Esophagus squamous epithelium (tissue), 4 donors: ENCODE data around the gene GALNTL6.

Source experiments
- CTCF ChIP-seq, 6 experiments: fragments of 450-650 bp in 4 of 6; fragments of 200-600 bp in 2 of 6; sonication (generic) in 2 of 6; IDR thresholded peaks; one replicate each; pipeline ENCODE4 v1.5.1; 2016 to 2019; ENCODE audit warnings: antibody characterized with exemption in 6 of 6, mild to moderate bottlenecking in 4 of 6, moderate library complexity in 4 of 6
- POLR2A ChIP-seq, 4 donors: fragments of 450-650 bp; IDR thresholded peaks; one replicate each; pipeline ENCODE4 v1.6.1; 2017; ENCODE audit warnings: antibody characterized with exemption in 4 of 4, mild to moderate bottlenecking in 4 of 4, moderate library complexity in 3 of 4

DNA sequence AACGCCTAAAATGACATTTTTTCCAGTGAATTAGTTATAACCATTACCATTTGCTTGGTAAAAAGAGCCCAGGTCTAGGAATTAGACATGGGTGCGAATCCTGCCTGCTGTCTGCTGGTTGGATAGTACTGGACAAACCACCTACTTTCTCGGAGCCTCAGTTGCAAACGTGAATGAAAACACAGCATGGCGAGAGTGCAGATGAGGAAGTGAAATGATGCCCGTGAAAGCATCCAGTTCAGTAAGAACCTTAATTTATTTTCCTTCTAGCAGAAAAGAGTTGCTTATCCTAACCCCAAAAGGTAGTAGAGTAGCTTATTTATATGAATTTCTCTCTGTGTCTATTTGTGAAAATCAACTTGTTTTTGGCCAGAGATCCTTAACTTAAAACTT lies 1184.0 kb downstream of the GALNTL6 start:
- TF ChIP-seq POLR2A (IDR thresholded peaks at IDR 0.05) = no peak
- TF ChIP-seq CTCF (IDR thresholded peaks at IDR 0.05) = no peak
